K562 (cell line): ENCODE data around the gene PLD1. TPM values are rescaled to one million over a fixed set of nuclear protein-coding genes. Genes with fewer than 3 reads are reported as not detected.
A peak's percentile ranks its signal among the peaks of the same experiment; 100 is the strongest.

ENCODE experiments used
- ARID1B ChIP-seq: fragments of 450-650 bp; IDR thresholded peaks from 2 replicates; pipeline ENCODE4 v1.6.1; 2016; ENCODE audit warnings: antibody characterized with exemption, mild to moderate bottlenecking, inconsistent platforms
- CBFA2T2 ChIP-seq: fragments of 450-650 bp; conservative IDR thresholded peaks from 2 replicates; pipeline ENCODE4 v1.6.1; 2017; ENCODE audit warnings: mild to moderate bottlenecking
- GTF2E2 ChIP-seq: fragments of 200-800 bp; sonication (Bioruptor generic); IDR thresholded peaks from 2 replicates; pipeline ENCODE4 v1.6.1; 2016; ENCODE audit warnings: missing genetic modification characterization, missing compliant biosample characterization
- ZNF124 ChIP-seq: sonication (generic); formaldehyde crosslinking; IDR thresholded peaks from 2 replicates; pipeline ENCODE4 v1.8.1; 2022; ENCODE audit warnings: missing genetic modification reagents
- ZNF384 ChIP-seq: IDR thresholded peaks from 2 replicates; pipeline ENCODE4 v1.6.1; 2012; ENCODE audit warnings: low read depth, low read length, improper control_type of control experiment
- polyA plus RNA-seq, 8 experiments: library from polyadenylated mRNA; depleted of rRNA in 4 of 8; stranded (reverse) in 5 of 8; unstranded in 3 of 8; fragments of >200 nt; fragmentation: Nextera tagmentation in 2 of 8; fragmentation: Illumina TruSeq in 1 of 8; extraction: Ambion mirVana in 2 of 8; extraction: Trizol in 1 of 8; gene quantifications; 2 replicates each; pipeline versions ENCODE4 v1.2.1 to v1.2.3, GENCODE V29; 2011 to 2014; ENCODE audit warnings: inconsistent platforms in 1 of 8, missing spikeins in 1 of 8
- total RNA-seq, 7 experiments: library from RNA; depleted of rRNA in 6 of 7; stranded (reverse); fragments of >200 nt in 6 of 7; fragmentation: Illumina TruSeq in 2 of 7; extraction: Trizol in 2 of 7; gene quantifications; 2 replicates each; pipeline versions ENCODE4 v1.2.1 to v1.2.3, GENCODE V29; 2011 to 2021; ENCODE audit warnings: low replicate concordance in 1 of 7
- TF ChIP-seq, protein P1 (sequence below), 2 experiments: fragments of 450-650 bp; conservative IDR thresholded peaks; 2 replicates each; pipeline ENCODE4 v1.6.1; 2017; ENCODE audit warnings: mild to moderate bottlenecking in 2 of 2, moderate library complexity in 2 of 2
- TF ChIP-seq, protein P2 (sequence below): sonication (generic); formaldehyde crosslinking; IDR thresholded peaks from 2 replicates; pipeline ENCODE4 v1.8.0; 2022; ENCODE audit warnings: mild to moderate bottlenecking, missing genetic modification reagents
- TF ChIP-seq, protein P3 (sequence below): fragments of 450-650 bp; formaldehyde crosslinking; IDR thresholded peaks from 2 replicates; pipeline ENCODE4 v1.4.0; 2022; ENCODE audit warnings: missing genetic modification characterization

PLD1 gene
- total and polyA plus RNA-seq, 9 of the 15 experiments (the other 6 are each of a cell fraction or from before 2014, with no cell fraction given): 8.4 to 26.1 (median 18.6) TPM

DNA sequence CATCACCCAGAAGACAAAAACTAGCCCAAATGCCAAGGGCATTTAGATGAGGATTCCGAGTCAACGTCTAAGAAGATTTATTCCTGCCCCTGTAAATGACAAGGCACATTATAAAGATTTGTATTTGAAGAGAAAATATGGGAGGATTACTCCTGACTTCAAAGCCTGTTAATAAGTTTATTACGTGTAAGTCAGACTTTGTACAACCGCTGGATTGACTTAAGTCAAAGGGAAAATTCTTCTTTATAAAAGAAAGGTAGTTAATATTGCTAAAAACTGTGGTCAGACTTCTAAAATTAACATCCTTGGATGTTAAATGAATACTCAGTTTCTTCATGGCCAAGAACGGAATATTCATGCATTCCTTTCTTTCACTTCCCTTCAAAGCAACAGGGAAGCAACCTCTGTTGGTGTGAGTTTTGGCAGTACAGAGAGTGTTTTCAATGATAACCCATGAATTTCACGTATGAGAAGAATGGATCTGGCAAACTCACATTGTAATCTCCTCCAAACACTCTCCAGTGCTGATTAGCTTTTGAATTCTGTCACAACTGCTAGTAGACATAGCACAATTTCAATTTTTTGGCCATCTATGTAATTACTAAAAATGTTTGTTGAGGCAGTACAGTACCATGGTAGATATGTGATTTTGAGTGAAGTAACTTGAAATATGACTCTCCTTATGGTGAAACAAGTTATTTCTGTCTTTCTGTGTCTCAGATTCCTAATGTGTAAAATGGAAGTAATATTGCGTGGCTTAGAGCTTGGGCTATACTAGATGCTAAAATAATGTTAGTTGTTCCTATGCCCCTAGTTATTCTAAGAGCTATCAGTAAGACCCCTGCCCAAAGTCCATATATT is 62.0 kb downstream of the PLD1 start (continued):
- TF ChIP-seq, protein P1, sequence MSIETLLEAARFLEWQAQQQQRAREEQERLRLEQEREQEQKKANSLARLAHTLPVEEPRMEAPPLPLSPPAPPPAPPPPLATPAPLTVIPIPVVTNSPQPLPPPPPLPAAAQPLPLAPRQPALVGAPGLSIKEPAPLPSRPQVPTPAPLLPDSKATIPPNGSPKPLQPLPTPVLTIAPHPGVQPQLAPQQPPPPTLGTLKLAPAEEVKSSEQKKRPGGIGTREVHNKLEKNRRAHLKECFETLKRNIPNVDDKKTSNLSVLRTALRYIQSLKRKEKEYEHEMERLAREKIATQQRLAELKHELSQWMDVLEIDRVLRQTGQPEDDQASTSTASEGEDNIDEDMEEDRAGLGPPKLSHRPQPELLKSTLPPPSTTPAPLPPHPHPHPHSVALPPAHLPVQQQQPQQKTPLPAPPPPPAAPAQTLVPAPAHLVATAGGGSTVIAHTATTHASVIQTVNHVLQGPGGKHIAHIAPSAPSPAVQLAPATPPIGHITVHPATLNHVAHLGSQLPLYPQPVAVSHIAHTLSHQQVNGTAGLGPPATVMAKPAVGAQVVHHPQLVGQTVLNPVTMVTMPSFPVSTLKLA (conservative IDR thresholded peaks at IDR 0.05): no peak
- TF ChIP-seq ZNF384 (no peak), ARID1B (peak; percentile 79), ZNF124 (CRISPR knock-in tag) (no peak), CBFA2T2 (peak; percentile 61), GTF2E2 (no peak)
- TF ChIP-seq, protein P2, sequence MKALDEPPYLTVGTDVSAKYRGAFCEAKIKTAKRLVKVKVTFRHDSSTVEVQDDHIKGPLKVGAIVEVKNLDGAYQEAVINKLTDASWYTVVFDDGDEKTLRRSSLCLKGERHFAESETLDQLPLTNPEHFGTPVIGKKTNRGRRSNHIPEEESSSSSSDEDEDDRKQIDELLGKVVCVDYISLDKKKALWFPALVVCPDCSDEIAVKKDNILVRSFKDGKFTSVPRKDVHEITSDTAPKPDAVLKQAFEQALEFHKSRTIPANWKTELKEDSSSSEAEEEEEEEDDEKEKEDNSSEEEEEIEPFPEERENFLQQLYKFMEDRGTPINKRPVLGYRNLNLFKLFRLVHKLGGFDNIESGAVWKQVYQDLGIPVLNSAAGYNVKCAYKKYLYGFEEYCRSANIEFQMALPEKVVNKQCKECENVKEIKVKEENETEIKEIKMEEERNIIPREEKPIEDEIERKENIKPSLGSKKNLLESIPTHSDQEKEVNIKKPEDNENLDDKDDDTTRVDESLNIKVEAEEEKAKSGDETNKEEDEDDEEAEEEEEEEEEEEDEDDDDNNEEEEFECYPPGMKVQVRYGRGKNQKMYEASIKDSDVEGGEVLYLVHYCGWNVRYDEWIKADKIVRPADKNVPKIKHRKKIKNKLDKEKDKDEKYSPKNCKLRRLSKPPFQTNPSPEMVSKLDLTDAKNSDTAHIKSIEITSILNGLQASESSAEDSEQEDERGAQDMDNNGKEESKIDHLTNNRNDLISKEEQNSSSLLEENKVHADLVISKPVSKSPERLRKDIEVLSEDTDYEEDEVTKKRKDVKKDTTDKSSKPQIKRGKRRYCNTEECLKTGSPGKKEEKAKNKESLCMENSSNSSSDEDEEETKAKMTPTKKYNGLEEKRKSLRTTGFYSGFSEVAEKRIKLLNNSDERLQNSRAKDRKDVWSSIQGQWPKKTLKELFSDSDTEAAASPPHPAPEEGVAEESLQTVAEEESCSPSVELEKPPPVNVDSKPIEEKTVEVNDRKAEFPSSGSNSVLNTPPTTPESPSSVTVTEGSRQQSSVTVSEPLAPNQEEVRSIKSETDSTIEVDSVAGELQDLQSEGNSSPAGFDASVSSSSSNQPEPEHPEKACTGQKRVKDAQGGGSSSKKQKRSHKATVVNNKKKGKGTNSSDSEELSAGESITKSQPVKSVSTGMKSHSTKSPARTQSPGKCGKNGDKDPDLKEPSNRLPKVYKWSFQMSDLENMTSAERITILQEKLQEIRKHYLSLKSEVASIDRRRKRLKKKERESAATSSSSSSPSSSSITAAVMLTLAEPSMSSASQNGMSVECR (CRISPR knock-in tag): no peak
- TF ChIP-seq, protein P3, sequence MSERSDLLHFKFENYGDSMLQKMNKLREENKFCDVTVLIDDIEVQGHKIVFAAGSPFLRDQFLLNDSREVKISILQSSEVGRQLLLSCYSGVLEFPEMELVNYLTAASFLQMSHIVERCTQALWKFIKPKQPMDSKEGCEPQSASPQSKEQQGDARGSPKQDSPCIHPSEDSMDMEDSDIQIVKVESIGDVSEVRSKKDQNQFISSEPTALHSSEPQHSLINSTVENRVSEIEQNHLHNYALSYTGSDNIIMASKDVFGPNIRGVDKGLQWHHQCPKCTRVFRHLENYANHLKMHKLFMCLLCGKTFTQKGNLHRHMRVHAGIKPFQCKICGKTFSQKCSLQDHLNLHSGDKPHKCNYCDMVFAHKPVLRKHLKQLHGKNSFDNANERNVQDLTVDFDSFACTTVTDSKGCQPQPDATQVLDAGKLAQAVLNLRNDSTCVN (CRISPR knock-in tag): no peak
